Stomach (tissue), 9 donors: ENCODE results near the gene NSMCE1. TPM values are rescaled to one million over a fixed set of nuclear protein-coding genes. Genes with fewer than 3 reads are reported as not detected.
"Not testable (repeated sequence)": the region's sequence is repeated elsewhere in the genome, so short reads cannot be mapped to it uniquely, and the experiment has no call there.

Experiments
- DNase-seq, 2 donors: peaks; one replicate each; pipeline versions ENCODE4 v3.0.0 to v3.0.0-alpha.2; 2013 to 2019
- H3K27ac ChIP-seq, 5 donors: fragments of 200-600 bp in 4 of 5; sonication (generic) in 4 of 5; one replicate each; pipeline ENCODE4 v1.5.1; 2013 to 2019; ENCODE audit warnings: mild to moderate bottlenecking in 1 of 5, moderate library complexity in 1 of 5
- H3K27me3 ChIP-seq, 3 donors: fragments of 200-600 bp; sonication (generic); one replicate each; pipeline ENCODE4 v1.5.1; 2017 to 2019; ENCODE audit warnings: mixed run types in 1 of 3
- H3K36me3 ChIP-seq, 4 donors: fragments of 200-600 bp; sonication (generic); 1 replicate in 3 of 4; 2 replicates in 1 of 4; pipeline ENCODE4 v1.5.1; 2016 to 2019
- H3K4me1 ChIP-seq, 4 donors: fragments of 200-600 bp; sonication (generic); one replicate each; pipeline ENCODE4 v1.5.1; 2016 to 2019
- H3K4me3 ChIP-seq, 4 donors: fragments of 200-600 bp; sonication (generic) in 3 of 4; one replicate each; pipeline ENCODE4 v1.5.1; 2016 to 2019; ENCODE audit warnings: mild to moderate bottlenecking in 1 of 4
- H3K9me3 ChIP-seq, 4 donors: fragments of 200-600 bp; sonication (generic); one replicate each; pipeline ENCODE4 v1.5.1; 2016 to 2019
- EP300 ChIP-seq: sonication (generic); formaldehyde crosslinking; IDR thresholded peaks from one replicate; pipeline ENCODE4 v1.6.1; 2017; ENCODE audit warnings: antibody characterized with exemption
- POLR2A ChIP-seq, 4 donors: fragments of 450-650 bp; IDR thresholded peaks; one replicate each; pipeline ENCODE4 v1.6.1; 2016; ENCODE audit warnings: antibody characterized with exemption in 4 of 4, control low read depth in 2 of 4, mild to moderate bottlenecking in 1 of 4, moderate library complexity in 1 of 4
- POLR2AphosphoS5 ChIP-seq, 3 donors: sonication (generic); formaldehyde crosslinking; IDR thresholded peaks; one replicate each; pipeline ENCODE4 v1.6.1; 2016; ENCODE audit warnings: antibody characterized with exemption in 3 of 3
- WGBS, 5 donors: extraction: QIAGEN DNeasy Blood & Tissue Kit in 3 of 5; methylation state at CpG; one replicate each; pipeline versions ENCODE4 v1.1.5 to v1.1.7; 2013 to 2018; 5-methylcytosine and 5-hydroxymethylcytosine counted together
- intact Hi-C: fragments of 100-400 bp; cut with DNase I; formaldehyde crosslinking; loops from one replicate; pipeline ENCODE4 v1.15.1; 2023; ENCODE audit warnings: low total_unique reads
- polyA plus RNA-seq, 3 donors: library from polyadenylated mRNA; stranded (reverse); fragments of 200-250 nt; gene quantifications; one replicate each; pipeline ENCODE4 v1.2.3, GENCODE V29; 2013
- total RNA-seq, 5 donors: library from RNA; depleted of rRNA; stranded (reverse); fragments of >200 nt; gene quantifications; one replicate each; pipeline versions ENCODE4 v1.1.0 to v1.2.3, GENCODE V29; 2014 to 2016
- TF ChIP-seq, protein P1 (sequence below), 7 experiments: fragments of 450-650 bp in 4 of 7; fragments of 200-600 bp in 3 of 7; sonication (generic) in 3 of 7; IDR thresholded peaks; one replicate each; pipeline ENCODE4 v1.5.1; 2016 to 2019; ENCODE audit warnings: antibody characterized with exemption in 7 of 7, control low read depth in 2 of 7, mild to moderate bottlenecking in 1 of 7
- donor health status: healthy with polysubstance abuse.
- donor health status: Bipolar disorder and iron deficiency.
- donor health status: healthy.

Gene NSMCE1
- total and polyA plus RNA-seq, 8 donors: 9.3 to 120 (median 46.2) TPM

DNA sequence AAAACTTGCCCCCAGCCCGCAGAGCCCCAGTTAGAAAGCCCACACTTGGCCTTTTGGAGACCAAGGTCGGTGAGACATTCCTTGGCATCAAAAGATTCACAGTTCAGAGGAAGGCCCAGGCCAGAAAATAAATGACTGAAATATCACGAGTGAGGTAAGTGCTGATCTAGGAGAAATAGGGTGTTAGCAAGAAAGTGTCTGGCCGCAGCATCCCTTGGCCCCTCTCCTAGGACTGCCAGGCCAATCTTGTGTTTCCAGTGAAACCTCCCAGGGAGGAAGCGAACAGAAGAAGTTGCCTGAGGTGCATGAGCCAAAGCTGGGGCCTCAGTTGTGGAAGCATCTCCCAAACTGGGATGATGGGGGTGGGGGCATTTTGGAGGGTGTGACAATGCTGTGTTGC is 22.5 kb upstream of the NSMCE1 start:
- Histone ChIP-seq H3K4me3 (no peak overlapping the region), H3K36me3 (no peaks in the 10 kb centered on the region), H3K9me3 (no peaks in the 10 kb centered on the region), H3K4me1 (no peaks in the 10 kb centered on the region), H3K27ac (no peak overlapping the region), H3K27me3 (no peaks in the 10 kb centered on the region)
- 79 to 84% (median 84%) methylated on average over 5 of the region's 5 CpGs for WGBS, 5 donors
- TF ChIP-seq POLR2A (IDR thresholded peaks at IDR 0.05) (no peak), EP300 (no peak), POLR2AphosphoS5 (IDR thresholded peaks at IDR 0.05) (no peak)
- TF ChIP-seq, protein P1, sequence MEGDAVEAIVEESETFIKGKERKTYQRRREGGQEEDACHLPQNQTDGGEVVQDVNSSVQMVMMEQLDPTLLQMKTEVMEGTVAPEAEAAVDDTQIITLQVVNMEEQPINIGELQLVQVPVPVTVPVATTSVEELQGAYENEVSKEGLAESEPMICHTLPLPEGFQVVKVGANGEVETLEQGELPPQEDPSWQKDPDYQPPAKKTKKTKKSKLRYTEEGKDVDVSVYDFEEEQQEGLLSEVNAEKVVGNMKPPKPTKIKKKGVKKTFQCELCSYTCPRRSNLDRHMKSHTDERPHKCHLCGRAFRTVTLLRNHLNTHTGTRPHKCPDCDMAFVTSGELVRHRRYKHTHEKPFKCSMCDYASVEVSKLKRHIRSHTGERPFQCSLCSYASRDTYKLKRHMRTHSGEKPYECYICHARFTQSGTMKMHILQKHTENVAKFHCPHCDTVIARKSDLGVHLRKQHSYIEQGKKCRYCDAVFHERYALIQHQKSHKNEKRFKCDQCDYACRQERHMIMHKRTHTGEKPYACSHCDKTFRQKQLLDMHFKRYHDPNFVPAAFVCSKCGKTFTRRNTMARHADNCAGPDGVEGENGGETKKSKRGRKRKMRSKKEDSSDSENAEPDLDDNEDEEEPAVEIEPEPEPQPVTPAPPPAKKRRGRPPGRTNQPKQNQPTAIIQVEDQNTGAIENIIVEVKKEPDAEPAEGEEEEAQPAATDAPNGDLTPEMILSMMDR (IDR thresholded peaks at IDR 0.05): no peak
- no peak for DNase-seq
- intact Hi-C loops: no loop called here

DNA sequence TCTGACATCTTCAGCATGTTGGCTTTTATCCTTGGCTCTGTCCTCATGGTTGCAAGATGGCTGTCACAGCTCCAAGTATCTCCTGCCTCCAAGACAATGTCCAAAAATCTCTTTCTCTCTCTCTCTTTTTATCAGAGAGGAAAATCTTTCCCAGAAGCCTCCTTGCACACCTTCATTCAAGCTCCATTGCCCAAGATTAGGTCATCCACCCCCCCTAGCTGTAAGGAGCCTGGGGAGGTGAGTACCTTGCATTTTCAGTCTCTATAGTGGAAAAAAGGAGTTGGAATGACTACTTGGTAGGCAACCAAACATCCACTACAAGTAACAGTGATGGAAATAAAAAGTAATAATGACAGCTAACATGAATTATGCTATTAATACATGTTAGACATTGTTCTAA is 22.0 kb upstream of the NSMCE1 start:
- TF ChIP-seq POLR2AphosphoS5 (IDR thresholded peaks at IDR 0.05) (no peak), EP300 (no peak), POLR2A (IDR thresholded peaks at IDR 0.05) (no peak)
- TF ChIP-seq, protein P1 (IDR thresholded peaks at IDR 0.05): no peak
- no peak overlapping the region for H3K4me3 ChIP-seq
- intact Hi-C loops: no loop called here
- H3K9me3 ChIP-seq: no peaks in the 10 kb centered on the region
- no peaks in the 10 kb centered on the region for H3K36me3 ChIP-seq
- no peak overlapping the region for H3K27ac ChIP-seq
- no peaks in the 10 kb centered on the region for H3K27me3 ChIP-seq
- no peaks in the 10 kb centered on the region for H3K4me1 ChIP-seq
- DNase-seq: no peak

DNA sequence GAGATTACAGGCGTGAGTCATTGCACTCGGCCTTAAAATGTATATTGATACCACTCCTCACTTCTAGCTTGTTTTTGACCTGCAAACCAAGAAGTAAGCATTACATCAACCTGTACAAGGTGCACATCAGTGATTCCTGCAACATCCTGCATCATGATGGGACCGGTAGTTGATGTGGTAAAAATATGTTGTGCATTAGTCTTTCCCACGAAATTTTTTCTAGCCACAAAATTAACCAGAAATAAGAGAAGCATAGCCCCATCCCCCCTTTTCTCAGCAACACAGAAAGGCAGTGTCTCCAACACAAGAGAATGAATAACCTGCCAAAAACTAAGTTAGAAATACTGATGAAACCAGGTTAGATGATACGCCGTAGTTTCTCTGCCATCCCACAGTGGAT is 21.1 kb upstream of the NSMCE1 start:
- Histone ChIP-seq H3K4me3 (no peak overlapping the region), H3K4me1 (peaks cover 0 to 4% (median 0%) of the 10 kb centered on the region in 4 donors), H3K36me3 (no peaks in the 10 kb centered on the region), H3K9me3 (no peaks in the 10 kb centered on the region), H3K27ac (no peak overlapping the region), H3K27me3 (no peaks in the 10 kb centered on the region)
- TF ChIP-seq POLR2A (IDR thresholded peaks at IDR 0.05): no peak
- 71 to 76% (median 74%) methylated on average over 6 of the region's 6 CpGs for WGBS, 5 donors
- intact Hi-C loops: no loop called here
- no peak for DNase-seq

DNA sequence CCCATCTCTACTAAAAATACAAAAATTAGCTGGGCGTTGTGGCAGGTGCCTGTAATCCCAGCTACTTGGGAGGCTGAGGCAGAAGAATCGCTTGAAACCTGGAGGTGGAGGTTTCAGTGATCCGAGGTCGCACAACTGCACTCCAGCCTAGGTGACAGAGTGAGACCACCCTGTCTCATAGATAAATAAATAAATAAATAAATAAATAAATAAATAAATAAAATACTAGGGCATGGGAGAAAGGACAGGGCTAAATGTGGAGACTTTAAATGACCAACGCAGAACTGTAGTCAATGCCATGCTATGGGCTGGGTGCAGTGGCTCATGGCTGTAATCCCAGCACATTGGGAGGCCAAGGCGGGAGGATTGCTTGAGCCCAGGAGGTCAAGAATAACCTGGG is 19.7 kb upstream of the NSMCE1 start:
- H3K4me3 ChIP-seq, H3K4me1 ChIP-seq, H3K9me3 ChIP-seq, DNase-seq, H3K36me3 ChIP-seq, H3K27me3 ChIP-seq, intact Hi-C loops: not testable (repeated sequence)
- WGBS, 5 donors: 78 to 96% (median 89%) methylated on average over 6 of the region's 6 CpGs
- H3K27ac ChIP-seq: peak overlapping the region in 1 of 5 donors; percentile 72

DNA sequence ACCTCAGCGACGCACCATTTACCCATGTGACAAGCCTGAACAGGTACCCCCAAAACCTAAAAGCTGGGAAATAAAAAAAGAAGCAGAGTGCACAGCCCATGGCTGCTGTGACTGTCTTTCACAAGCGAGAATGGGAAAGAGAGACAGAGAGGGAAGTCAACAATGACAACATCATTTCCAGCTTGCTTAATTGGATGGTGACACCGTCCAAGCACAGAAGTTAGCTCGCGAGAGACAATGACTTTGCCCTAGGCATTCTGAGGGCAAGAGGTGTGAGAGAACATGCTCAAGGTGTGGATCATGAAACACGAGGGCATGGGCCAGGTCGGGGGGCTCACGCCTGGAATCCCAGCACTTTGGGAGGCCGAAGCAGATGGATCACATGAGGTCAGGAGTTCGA is 19.3 kb upstream of the NSMCE1 start:
- intact Hi-C loops: no loop called here
- Histone ChIP-seq H3K36me3 (no peaks in the 10 kb centered on the region), H3K27ac (peak overlapping the region in 1 of 5 donors; percentile 72), H3K9me3 (no peaks in the 10 kb centered on the region), H3K27me3 (no peaks in the 10 kb centered on the region), H3K4me3 (no peak overlapping the region), H3K4me1 (peaks cover 0 to 4% (median 0%) of the 10 kb centered on the region in 4 donors)
- TF ChIP-seq, protein P1 (IDR thresholded peaks at IDR 0.05): no peak
- TF ChIP-seq POLR2A (IDR thresholded peaks at IDR 0.05) (no peak), EP300 (no peak), POLR2AphosphoS5 (IDR thresholded peaks at IDR 0.05) (no peak)
- 87 to 96% (median 90%) methylated on average over 11 of the region's 11 CpGs for WGBS, 5 donors
- DNase-seq: no peak
